ENCODE measurements around the gene CPLX3. TPM values are rescaled to one million over a fixed set of nuclear protein-coding genes. Genes with fewer than 3 reads are reported as not detected.

Gene CPLX3
- total RNA-seq, 1 experiment from 2014 or later = not detected

DNA sequence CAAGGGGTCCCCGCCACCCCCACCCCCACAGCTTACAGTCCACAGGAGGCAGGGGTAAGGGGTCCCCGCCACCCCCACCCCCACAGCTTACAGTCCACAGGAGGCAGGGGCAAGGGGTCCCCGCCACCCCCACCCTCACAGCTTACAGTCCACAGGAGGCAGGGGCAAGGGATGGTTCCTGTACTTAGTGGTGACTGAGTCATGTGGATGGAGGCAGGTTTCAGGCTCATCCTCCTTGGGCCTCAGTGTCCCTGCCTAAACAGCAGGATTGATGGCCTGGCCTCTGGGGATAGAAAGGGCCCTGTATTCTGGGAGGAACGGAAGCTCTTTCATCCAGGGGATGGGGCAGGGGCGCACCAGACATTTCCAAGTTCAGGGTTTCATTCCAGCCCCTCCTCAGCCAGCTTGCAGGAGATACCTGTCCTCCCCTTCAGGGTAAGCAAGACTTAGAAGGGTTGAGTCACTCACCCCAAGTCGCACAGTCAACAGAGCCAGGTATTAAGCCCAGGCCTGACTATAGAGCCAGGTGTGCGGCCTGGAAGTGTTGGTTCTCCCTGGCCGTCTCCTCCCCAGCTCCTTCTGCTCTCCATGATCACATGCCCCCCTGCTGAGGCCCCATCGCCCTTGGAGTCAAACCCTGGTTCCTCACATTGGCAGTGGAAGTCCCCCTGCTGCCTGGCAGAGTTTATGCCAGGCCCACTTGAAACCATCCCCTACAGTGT lies 32.0 kb upstream of the CPLX3 start:
- Histone ChIP-seq H2BK120ac (ENCODE audit: low read depth, low read length, poor library complexity, severe bottlenecking) (no peak overlapping the region), H3K4me2 (ENCODE audit: insufficient read depth, insufficient read length, low read length) (no peak overlapping the region), H4K5ac (ENCODE audit: insufficient read length, low read depth, low read length) (no peak overlapping the region), H3K4ac (ENCODE audit: low read depth, low read length) (no peak overlapping the region), H3K79me1 (ENCODE audit: insufficient read depth, low read depth, low read length, poor library complexity, severe bottlenecking) (no peaks in the 10 kb centered on the region), H3K4me1 (ENCODE audit: insufficient read depth, low read length) (no peaks in the 10 kb centered on the region), H3K9me3 (ENCODE audit: control insufficient read depth, low read depth, low read length) (no peaks in the 10 kb centered on the region), H3K79me2 (ENCODE audit: insufficient read depth, low read length) (no peaks in the 10 kb centered on the region), H2BK20ac (ENCODE audit: low read depth, low read length, poor library complexity, severe bottlenecking) (no peak overlapping the region), H3K23ac (ENCODE audit: insufficient read length, low read depth, low read length) (no peak overlapping the region), H2BK15ac (ENCODE audit: low read depth, low read length) (no peak overlapping the region), H4K91ac (ENCODE audit: insufficient read length, low read depth, low read length) (no peak overlapping the region), H3K18ac (ENCODE audit: insufficient read length, low read depth, low read length) (no peak overlapping the region), H3T11ph (ENCODE audit: low read length) (no peak overlapping the region), H3K9ac (ENCODE audit: extremely low read depth, insufficient read length, low read length) (no peak overlapping the region), H4K8ac (replicated peaks; ENCODE audit: insufficient read length, low read depth, low read length) (no peak overlapping the region), H2AK5ac (ENCODE audit: insufficient read length, low read length) (no peak overlapping the region), H3K27me3 (ENCODE audit: insufficient read depth, low read length) (no peaks in the 10 kb centered on the region), H3K14ac (ENCODE audit: insufficient read depth, low read length) (no peak overlapping the region), H4K20me1 (ENCODE audit: control insufficient read depth, insufficient read depth, insufficient read length) (no peaks in the 10 kb centered on the region), H3K23me2 (ENCODE audit: insufficient read length, low read depth, low read length, poor library complexity, severe bottlenecking) (no peaks in the 10 kb centered on the region), H3K27ac (ENCODE audit: insufficient read length, low read depth, low read length) (no peak overlapping the region), H2BK5ac (ENCODE audit: insufficient read length, low read length) (no peak overlapping the region), H2BK12ac (ENCODE audit: insufficient read length, low read depth, low read length) (no peak overlapping the region), H2AFZ (ENCODE audit: low read length) (no peak overlapping the region), H3K56ac (ENCODE audit: insufficient read length, low read depth, low read length) (no peak overlapping the region)
- Mint-ChIP-seq H3K27me3 (ENCODE audit: low read depth) (no peaks in the 10 kb centered on the region), H3K27ac (no peak overlapping the region), H3K4me3 (no peak overlapping the region), H3K36me3 (ENCODE audit: insufficient read depth in 1 of 3, low read depth in 3 of 3) (peaks cover 0 to 5% (median 4%) of the 10 kb centered on the region in 3 experiments; a peak in 5 of 7 replicates), H3K9me3 (no peaks in the 10 kb centered on the region), H3K4me1 (peaks cover 17% of the 10 kb centered on the region in 2 experiments)
- no peak for DNase-seq
- TF ChIP-seq, protein P1, sequence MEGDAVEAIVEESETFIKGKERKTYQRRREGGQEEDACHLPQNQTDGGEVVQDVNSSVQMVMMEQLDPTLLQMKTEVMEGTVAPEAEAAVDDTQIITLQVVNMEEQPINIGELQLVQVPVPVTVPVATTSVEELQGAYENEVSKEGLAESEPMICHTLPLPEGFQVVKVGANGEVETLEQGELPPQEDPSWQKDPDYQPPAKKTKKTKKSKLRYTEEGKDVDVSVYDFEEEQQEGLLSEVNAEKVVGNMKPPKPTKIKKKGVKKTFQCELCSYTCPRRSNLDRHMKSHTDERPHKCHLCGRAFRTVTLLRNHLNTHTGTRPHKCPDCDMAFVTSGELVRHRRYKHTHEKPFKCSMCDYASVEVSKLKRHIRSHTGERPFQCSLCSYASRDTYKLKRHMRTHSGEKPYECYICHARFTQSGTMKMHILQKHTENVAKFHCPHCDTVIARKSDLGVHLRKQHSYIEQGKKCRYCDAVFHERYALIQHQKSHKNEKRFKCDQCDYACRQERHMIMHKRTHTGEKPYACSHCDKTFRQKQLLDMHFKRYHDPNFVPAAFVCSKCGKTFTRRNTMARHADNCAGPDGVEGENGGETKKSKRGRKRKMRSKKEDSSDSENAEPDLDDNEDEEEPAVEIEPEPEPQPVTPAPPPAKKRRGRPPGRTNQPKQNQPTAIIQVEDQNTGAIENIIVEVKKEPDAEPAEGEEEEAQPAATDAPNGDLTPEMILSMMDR (conservative IDR thresholded peaks at IDR 0.05) = no peak
- no CpG with 5 or more reads among the region's 9 CpGs for WGBS (ENCODE audit: extremely low coverage, insufficient read length, low lambda C conversion rate)

Measured in H9 (cell line).